OCI-LY7 (cell line): ENCODE data around the gene MARVELD2.

Experiments
- EZH2phosphoT487 ChIP-seq: fragments of 200-600 bp; sonication (generic); IDR thresholded peaks from 2 replicates; pipeline ENCODE4 v1.6.1; 2018; ENCODE audit warnings: low read depth, borderline replicate concordance, mild to moderate bottlenecking, mixed run types, antibody characterized with exemption, low read length, moderate library complexity, mixed read lengths
- TF ChIP-seq, protein P1 (sequence below): fragments of 200-600 bp; sonication (generic); conservative IDR thresholded peaks from 2 replicates; pipeline ENCODE4 v1.5.1; 2014; ENCODE audit warnings: mild to moderate bottlenecking, antibody characterized with exemption, low read length, moderate library complexity, mixed read lengths

DNA sequence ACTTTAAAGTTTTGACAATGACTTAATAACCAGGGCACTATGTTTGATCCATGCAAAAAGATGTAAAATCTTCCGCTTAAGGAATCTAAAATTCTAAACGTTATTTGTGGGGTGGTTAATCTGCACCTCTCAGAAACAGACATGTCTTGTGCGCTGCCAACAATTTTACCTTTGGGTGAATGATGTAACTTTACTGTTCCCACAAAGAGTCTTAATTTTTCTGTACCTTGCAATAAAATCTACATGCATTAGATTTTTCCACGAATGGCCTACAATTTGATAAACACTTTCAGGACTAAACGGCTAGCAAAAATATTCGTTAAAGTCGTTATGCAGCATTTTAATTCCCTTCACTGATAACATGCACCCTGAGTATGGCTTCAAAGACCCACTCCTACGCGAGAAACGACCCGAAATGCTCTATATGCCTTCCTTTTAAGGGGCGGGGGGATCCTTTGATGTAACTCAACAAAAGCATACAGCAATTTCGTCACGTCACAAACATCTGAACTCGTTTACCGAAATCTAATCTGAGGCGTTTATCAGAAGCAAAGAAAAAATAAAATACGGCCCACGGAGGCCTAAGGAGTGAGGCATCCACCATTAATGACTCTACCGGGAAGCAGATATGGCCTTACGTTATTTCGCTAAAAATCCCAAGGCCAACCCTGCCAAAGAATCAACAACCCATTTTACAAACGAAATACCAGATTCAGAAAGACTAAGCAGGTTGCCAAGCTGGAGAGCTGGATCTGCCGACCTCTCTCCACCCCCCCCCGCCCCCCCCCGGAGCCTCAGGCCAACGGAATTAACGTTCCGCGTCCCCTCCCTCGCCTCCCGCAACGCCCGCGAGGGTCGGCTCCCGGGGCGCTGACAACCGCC is 46.2 kb upstream of the MARVELD2 start:
- TF ChIP-seq, protein P1, sequence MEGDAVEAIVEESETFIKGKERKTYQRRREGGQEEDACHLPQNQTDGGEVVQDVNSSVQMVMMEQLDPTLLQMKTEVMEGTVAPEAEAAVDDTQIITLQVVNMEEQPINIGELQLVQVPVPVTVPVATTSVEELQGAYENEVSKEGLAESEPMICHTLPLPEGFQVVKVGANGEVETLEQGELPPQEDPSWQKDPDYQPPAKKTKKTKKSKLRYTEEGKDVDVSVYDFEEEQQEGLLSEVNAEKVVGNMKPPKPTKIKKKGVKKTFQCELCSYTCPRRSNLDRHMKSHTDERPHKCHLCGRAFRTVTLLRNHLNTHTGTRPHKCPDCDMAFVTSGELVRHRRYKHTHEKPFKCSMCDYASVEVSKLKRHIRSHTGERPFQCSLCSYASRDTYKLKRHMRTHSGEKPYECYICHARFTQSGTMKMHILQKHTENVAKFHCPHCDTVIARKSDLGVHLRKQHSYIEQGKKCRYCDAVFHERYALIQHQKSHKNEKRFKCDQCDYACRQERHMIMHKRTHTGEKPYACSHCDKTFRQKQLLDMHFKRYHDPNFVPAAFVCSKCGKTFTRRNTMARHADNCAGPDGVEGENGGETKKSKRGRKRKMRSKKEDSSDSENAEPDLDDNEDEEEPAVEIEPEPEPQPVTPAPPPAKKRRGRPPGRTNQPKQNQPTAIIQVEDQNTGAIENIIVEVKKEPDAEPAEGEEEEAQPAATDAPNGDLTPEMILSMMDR = no peak
- TF ChIP-seq EZH2phosphoT487 = no peak
